GM10248 (cell line): ENCODE measurements around the gene NXPE4.
"Not testable (repeated sequence)": the region's sequence is repeated elsewhere in the genome, so short reads cannot be mapped to it uniquely, and the experiment has no call there.

Experiments
- CTCF ChIA-PET: fragments of 300-600 bp; sonication (Branson Sonifier 250); formaldehyde crosslinking; extraction: SDS; loops from one replicate; lab custom pipeline; 2021; ENCODE audit warnings: antibody characterized with exemption; lab: Yijun Ruan, JAX
- POLR2A ChIA-PET: fragments of 350-650 bp; sonication (Branson Sonifier 250); formaldehyde crosslinking; extraction: SDS; loops from one replicate; lab custom pipeline; 2020; ENCODE audit warnings: antibody characterized with exemption; lab: Yijun Ruan, JAX
- DNase-seq: peaks from one replicate; pipeline ENCODE4 v3.0.0; 2012; ENCODE audit errors: extremely low spot score
- TF ChIP-seq, protein P1 (sequence below): IDR thresholded peaks from 2 replicates; pipeline ENCODE4 v1.5.1; 2012; ENCODE audit warnings: mild to moderate bottlenecking, low read depth; ENCODE audit errors: extremely low read depth, missing control alignments, control extremely low read depth

The NXPE4 gene

DNA sequence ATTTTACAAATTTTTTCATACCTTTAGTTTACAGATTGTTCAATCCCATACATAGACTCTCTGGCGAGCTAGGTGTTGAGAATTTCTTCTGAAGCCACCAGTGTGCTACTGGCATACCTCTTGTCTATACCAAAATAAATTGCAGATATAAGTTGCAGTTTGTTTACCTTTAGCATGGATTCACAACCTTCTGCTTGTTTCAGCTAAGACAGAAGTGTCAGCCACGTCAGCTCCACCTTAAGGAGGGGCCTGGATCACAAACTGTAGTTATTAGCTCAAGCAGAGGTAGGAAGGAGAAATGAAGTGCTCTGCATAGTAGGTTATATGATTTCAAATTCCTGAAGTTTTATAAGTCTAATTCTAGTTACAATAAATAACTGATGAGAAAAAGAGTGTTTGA lies at the start of gene NXPE4:
TSS of gene NXPE4 (minus strand) at position 216 of the 400 bp plus-strand sequence. CDS start 1,027 bp downstream, outside the sequence.
- POLR2A ChIA-PET, result interaction anchor here (1.5 kb wide), 1 partner anchor 10 kb away, joined by 3 read pairs; no protein-coding TSS in a partner anchor
- TF ChIP-seq, protein P1, sequence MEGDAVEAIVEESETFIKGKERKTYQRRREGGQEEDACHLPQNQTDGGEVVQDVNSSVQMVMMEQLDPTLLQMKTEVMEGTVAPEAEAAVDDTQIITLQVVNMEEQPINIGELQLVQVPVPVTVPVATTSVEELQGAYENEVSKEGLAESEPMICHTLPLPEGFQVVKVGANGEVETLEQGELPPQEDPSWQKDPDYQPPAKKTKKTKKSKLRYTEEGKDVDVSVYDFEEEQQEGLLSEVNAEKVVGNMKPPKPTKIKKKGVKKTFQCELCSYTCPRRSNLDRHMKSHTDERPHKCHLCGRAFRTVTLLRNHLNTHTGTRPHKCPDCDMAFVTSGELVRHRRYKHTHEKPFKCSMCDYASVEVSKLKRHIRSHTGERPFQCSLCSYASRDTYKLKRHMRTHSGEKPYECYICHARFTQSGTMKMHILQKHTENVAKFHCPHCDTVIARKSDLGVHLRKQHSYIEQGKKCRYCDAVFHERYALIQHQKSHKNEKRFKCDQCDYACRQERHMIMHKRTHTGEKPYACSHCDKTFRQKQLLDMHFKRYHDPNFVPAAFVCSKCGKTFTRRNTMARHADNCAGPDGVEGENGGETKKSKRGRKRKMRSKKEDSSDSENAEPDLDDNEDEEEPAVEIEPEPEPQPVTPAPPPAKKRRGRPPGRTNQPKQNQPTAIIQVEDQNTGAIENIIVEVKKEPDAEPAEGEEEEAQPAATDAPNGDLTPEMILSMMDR, result no peak
- CTCF ChIA-PET, result no interaction called here

DNA sequence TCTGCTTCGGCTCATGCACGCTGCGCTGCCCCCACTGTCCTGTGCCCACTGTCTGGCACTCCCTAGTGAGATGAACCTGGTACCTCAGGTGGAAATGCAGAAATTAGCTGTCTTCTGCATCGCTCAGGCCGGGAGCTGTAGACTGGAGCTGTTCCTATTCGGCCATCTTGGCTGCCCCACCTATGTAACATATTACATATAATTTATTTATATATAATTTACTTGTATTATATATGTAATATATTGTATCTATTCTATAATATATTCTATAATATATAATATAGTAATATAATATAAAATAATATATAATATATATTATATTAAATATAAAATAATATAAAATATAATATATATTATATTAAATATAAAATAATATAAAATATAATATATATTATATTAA lies 43.9 kb upstream of the NXPE4 start:
- DNase-seq, POLR2A ChIA-PET, CTCF ChIA-PET: not testable (repeated sequence)

More for the DNA sequence above, at the start of gene NXPE4:
- DNase-seq, result no peak

DNA sequence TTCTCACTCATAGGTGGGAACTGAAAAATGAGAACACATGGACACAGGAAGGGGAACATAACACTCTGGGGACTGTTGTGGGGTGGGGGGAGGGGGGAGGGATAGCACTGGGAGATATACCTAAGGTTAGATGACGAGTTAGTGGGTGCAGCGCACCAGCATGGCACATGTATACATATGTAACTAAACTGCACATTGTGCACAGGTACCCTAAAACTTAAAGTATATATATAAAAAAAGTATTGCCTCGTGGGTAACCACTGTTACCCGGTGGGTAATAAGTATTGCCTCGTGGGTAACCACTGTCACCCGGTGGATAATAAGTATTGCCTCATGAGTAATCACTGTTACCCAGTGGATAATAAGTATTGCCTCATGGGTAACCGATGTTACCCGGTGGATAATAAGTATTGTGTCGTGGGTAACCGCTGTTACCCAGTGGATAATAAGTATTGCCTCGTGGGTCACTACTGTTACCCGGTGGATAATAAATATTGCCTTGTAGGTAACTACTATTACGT lies 35.9 kb upstream of the NXPE4 start:
- CTCF ChIA-PET, POLR2A ChIA-PET, DNase-seq: not testable (repeated sequence)

DNA sequence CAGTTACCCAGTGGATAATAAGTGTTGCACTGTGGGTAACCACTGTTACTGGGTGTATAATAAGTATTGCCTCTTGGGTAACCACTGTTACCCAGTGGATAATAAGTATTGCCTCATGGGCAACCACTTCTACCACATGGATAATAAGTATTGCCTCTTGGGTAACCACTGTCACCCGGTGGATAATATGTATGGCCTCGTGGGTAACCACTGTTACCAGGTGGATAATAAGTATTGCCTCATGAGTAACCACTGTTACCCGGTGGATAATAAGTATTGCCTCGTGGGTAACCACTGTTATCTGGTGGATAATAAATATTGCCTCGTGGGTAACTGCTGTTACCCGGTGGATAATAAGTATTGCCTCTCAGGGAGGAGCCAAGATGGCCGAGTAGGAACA lies 29.7 kb upstream of the NXPE4 start:
- TF ChIP-seq, protein P1, result no peak
- no peak for DNase-seq
- CTCF ChIA-PET, result no interaction called here
- POLR2A ChIA-PET, result no interaction called here

DNA sequence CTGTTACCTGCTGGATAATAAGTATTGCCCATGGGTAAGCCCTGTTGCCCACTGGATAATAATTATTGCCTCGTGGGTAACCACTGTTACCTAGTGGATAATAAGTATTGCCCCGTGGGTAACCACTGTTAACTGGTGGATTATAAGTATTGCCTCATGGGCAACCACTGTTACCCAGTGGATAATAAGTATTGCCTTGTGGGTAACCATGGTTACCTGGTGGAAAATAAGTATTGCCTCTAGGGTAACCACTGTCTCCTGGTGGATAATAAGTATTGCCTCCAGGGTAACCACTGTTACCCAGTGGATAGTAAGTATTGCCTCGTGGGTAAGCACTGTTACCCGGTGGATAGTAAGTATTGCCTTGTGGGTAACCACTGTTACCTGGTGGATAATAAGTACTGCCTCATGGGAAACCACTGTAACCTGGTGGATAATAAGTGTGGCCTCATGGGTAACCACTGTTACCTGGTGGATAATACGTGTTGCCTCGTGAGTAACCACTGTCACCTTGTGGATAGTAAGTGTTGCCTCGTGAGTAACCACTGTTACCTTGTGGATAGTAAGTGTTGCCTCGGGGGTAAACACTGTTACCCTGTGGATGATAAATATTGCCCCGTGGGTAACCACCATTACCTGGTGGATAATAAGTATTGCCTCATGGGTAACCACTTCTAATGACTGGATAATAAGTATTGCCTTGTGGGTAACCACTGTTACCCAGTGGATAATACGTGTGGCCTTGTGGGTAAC lies 29.0 kb upstream of the NXPE4 start:
- CTCF ChIA-PET, result no interaction called here
- no peak for DNase-seq
- TF ChIP-seq, protein P1, result no peak
- POLR2A ChIA-PET, result no interaction called here

DNA sequence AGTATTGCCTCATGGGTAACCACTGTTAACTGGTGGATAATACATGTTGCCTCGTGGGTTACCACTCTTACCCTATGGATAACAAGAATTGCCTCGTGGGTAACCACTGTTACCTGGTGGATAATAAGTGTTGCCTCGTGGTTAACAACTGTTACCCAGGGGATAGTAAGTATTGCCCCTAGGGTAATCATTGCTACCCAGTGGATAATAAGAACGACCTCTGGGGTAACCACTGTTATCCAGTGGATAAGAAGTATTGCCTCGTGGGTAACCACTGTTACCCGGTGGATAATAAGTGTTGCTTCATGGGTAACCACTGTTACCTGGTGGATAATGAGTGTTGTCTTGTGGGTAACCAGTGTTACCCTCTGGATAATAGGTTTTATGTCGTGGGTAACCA lies 28.1 kb upstream of the NXPE4 start:
- DNase-seq, result no peak
- TF ChIP-seq, protein P1, result no peak
- CTCF ChIA-PET, result no interaction called here
- POLR2A ChIA-PET, result no interaction called here

DNA sequence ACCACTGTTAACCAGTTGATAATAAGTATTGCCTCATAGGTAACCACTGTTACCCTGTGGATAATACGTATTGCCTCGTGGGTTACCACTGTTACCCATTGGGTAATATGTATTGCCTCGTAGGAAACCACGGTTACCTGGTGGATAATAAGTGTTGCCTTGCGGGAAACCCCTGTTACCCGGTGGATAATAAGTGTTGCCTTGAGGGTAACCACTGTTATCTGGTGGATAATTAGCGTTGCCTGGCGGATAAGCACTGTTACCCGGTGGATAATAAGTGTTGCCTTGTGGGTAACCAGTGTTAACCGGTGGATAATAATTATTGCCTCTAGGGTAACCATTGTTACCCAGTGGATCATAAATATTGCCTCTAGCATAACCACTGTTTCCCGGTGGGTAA lies 27.3 kb upstream of the NXPE4 start:
- DNase-seq, result no peak
- TF ChIP-seq, protein P1, result no peak
- POLR2A ChIA-PET, result no interaction called here
- CTCF ChIA-PET, result no interaction called here
